ENCODE measurements around the gene MAN1B1. TPM values are rescaled to one million over a fixed set of nuclear protein-coding genes. Genes with fewer than 3 reads are reported as not detected.
A peak's percentile ranks its signal among the peaks of the same experiment; 100 is the strongest.

The MAN1B1 gene
- total and polyA plus RNA-seq, 2 of the 4 experiments (the other 2 are of a cell fraction) = 28.7 to 55.1 TPM

DNA sequence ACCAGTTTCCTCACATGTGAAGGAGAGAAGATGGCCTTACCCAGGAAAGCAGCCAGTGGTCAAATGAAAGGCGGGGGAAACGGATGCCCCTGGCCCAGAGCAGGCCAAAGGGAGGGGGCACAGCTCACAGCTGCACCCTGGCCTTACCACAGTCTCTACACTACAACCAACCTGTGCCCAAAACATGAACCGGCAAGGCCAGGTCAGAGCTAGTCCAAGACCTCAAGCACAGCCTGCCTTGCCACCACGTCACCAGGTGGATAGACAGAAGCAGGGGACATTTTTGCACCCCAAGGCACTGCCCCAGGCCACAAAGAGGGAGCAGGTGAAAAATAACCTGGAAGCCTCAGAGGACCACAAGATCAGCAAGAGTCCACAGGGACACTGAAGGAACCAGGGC is 56.7 kb downstream of the MAN1B1 start (continued):
- no peak for TF ChIP-seq ELK1 (IDR thresholded peaks at IDR 0.05; ENCODE audit: borderline replicate concordance, low read depth, low read length)
- no peak for TF ChIP-seq CHD1 (IDR thresholded peaks at IDR 0.05; ENCODE audit: low read depth, low read length)

DNA sequence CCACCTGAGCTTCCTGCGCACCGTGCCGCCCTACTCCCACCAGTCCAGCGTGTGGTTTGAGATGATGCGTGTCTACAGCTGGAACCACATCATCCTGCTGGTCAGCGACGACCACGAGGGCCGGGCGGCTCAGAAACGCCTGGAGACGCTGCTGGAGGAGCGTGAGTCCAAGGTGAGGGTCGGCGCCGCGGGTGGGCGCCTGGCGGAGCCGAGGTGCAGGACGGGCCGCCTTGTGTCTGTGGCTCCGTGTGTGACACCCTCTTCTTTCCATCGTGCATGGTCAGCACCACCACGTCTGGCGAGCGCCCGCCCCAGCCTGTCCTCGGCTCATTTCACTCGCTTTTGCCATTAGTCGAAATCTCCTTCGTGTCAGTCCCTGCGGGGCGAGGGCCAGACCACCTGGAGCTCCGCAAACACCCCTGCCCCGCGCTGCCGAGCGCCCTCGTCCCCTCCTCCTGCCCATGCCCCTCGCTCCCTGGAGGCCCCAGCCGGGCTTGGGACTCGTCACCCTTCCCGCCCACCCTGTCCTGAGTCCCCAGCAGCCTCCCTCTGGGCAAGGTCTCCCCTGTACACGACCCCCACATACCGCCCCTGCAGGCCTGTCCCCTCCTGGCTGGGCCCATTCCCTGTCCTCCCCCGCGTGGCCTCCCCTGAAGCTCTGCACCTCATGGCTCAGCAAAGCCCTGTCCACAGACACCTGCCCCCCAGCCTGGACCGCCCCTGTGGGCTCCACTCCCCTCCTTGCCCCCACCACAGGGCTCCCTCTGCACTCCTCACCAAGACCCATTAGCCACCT is 59.1 kb downstream of the MAN1B1 start:
- no peaks in the 10 kb centered on the region for H3K36me3 ChIP-seq (ENCODE audit: control insufficient read depth, insufficient read depth, low read length)
- intact Hi-C loops (cut with micrococcal nuclease) = no loop called here
- H2AFZ ChIP-seq (replicated peaks; ENCODE audit: low read length, poor library complexity) = peak overlapping the region; percentile 14
- H4K91ac ChIP-seq (ENCODE audit: insufficient read depth, low read depth, low read length) = no peak overlapping the region
- no TSS peak for BruUV-seq (replicated peaks)
- ChIA-PET POLR2A (ENCODE audit: unreplicated experiment) (no interaction called here), CTCF (no interaction called here)
- TF ChIP-seq FOS (IDR thresholded peaks at IDR 0.05; ENCODE audit: low read depth, low read length) = no peak
- TF ChIP-seq BHLHE40 (IDR thresholded peaks at IDR 0.05; ENCODE audit: low read depth, low read length) = no peak
- no peak for TF ChIP-seq MAZ (IDR thresholded peaks at IDR 0.05; ENCODE audit: borderline replicate concordance, low read depth, low read length)
- no peak for TF ChIP-seq CHD1 (IDR thresholded peaks at IDR 0.05; ENCODE audit: low read depth, low read length)
- no peak for TF ChIP-seq MXI1 (IDR thresholded peaks at IDR 0.05; ENCODE audit: borderline replicate concordance, low read depth, low read length)
- TF ChIP-seq MAFK (IDR thresholded peaks at IDR 0.05; ENCODE audit: low read depth, low read length) = no peak
- no peak overlapping the region for H4K8ac ChIP-seq (ENCODE audit: low read depth in 2 of 2, low read length in 2 of 2)
- no peak for ATAC-seq (ENCODE audit: low read depth)
- no peak overlapping the region for H3K18ac ChIP-seq (ENCODE audit: low read depth, low read length)
- no peak overlapping the region for H3K9ac ChIP-seq (ENCODE audit: low read depth, low read length)
- H3K4me1 ChIP-seq (ENCODE audit: control insufficient read depth, insufficient read depth, low read length) = no peaks in the 10 kb centered on the region
- H4K20me1 ChIP-seq (ENCODE audit: insufficient read depth, low read length) = no peaks in the 10 kb centered on the region
- no peak overlapping the region for H2BK120ac ChIP-seq (ENCODE audit: low read depth, low read length)
- H3K4ac ChIP-seq (ENCODE audit: low read depth, low read length) = no peak overlapping the region
- H3K27ac ChIP-seq (ENCODE audit: insufficient read depth, low read length) = no peak overlapping the region
- no peak overlapping the region for H2BK20ac ChIP-seq (ENCODE audit: low read depth, low read length)
- DNase-seq = no peak
- no peaks in the 10 kb centered on the region for H3K9me3 ChIP-seq (ENCODE audit: control insufficient read depth, insufficient read depth, low read length)
- no peak overlapping the region for H3K4me3 ChIP-seq (ENCODE audit: insufficient read depth, low read depth, low read length)
- H2BK5ac ChIP-seq (ENCODE audit: low read depth, low read length, poor library complexity, severe bottlenecking) = no peak overlapping the region
- dilution Hi-C loops (cut with HindIII; ENCODE audit: low sequenced_read_pairs, unreplicated experiment) = no loop called here
- H2AK9ac ChIP-seq (replicated peaks; ENCODE audit: low read depth, low read length, poor library complexity) = no peak overlapping the region
- H2AK5ac ChIP-seq (ENCODE audit: low read depth, low read length) = no peak overlapping the region
- H4K5ac ChIP-seq (ENCODE audit: low read depth, low read length) = no peak overlapping the region
- H3K23ac ChIP-seq (ENCODE audit: low read depth, low read length) = no peak overlapping the region
- 63% methylated on average over 20 of the region's 49 CpGs; no CpG with 5 or more reads in 1 of the 2 experiments for WGBS, 2 experiments (ENCODE audit: extremely low coverage in 2 of 2, insufficient read length in 1 of 2)
- no peaks in the 10 kb centered on the region for H3K79me1 ChIP-seq (ENCODE audit: low read depth in 1 of 2, low read length in 2 of 2)
- no peak overlapping the region for H3K56ac ChIP-seq (ENCODE audit: extremely low read depth, insufficient read depth, low read length)
- no peak overlapping the region for H3K4me2 ChIP-seq (ENCODE audit: low read depth, low read length)
- H3K27me3 ChIP-seq (ENCODE audit: control insufficient read depth, insufficient read depth, low read length) = peaks cover 32% of the 10 kb centered on the region
- H2BK15ac ChIP-seq (ENCODE audit: low read depth, low read length) = no peak overlapping the region
- no peak overlapping the region for H3K14ac ChIP-seq (replicated peaks; ENCODE audit: low read depth, low read length)
- H3K9me1 ChIP-seq (ENCODE audit: insufficient read depth, low read length) = 0 out of 2 replicates have a peak, but pooled peaks cover 4% of the 10 kb centered on the region
- in situ Hi-C loops (cut with MboI; ENCODE audit: low sequenced_read_pairs) = no loop called here
